ENCODE data around the gene NAGS. TPM values are rescaled to one million over a fixed set of nuclear protein-coding genes. Genes with fewer than 3 reads are reported as not detected.

The NAGS gene
- total RNA-seq, 1 experiment from 2014 or later = 3.7 TPM

DNA sequence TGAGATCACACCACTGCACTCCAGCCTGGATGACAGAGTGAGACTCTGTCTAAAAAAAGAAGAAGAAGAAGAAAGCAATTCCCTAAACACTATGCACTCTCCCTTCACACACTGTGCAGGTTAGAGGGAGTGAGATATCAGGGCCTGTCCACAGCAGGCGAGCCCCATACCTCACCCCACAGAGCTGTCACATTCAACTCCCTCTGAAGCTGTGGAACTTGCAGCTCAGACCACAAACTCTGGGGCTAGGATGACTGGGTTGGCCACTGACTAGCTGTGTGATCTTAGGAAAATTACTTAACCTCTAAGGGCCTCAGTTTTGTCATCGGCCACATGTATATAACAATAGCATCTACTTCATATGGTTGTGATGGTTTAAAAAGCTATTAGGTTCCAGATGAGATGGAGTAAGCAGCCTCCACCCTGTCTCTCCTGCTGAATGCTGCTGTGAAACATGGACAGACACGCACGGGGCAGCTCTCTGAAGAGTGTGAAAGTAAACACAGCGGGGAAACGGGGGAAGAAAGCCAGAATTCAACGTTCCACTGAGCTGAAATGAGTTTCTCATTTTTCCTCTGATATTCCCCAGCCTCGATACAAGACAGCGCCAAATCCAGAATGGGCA, 37.1 kb upstream of the NAGS start:
- H2BK15ac ChIP-seq (ENCODE audit: low read depth, low read length) = no peak overlapping the region
- H3K23ac ChIP-seq (ENCODE audit: insufficient read length, low read depth, low read length) = no peak overlapping the region
- H3K4me1 ChIP-seq (ENCODE audit: insufficient read depth, low read length) = no peaks in the 10 kb centered on the region
- no peak overlapping the region for H3K4me2 ChIP-seq (ENCODE audit: insufficient read depth, insufficient read length, low read length)
- Mint-ChIP-seq H3K9me3 (no peaks in the 10 kb centered on the region; a peak in 1 of 5 replicates), H3K4me1 (no peaks in the 10 kb centered on the region), H3K27ac (no peak overlapping the region), H3K4me3 (no peak overlapping the region), H3K27me3 (ENCODE audit: low read depth) (peaks cover 21% of the 10 kb centered on the region), H3K36me3 (ENCODE audit: insufficient read depth in 1 of 3, low read depth in 3 of 3) (no peaks in the 10 kb centered on the region)
- H3K9me3 ChIP-seq (ENCODE audit: control insufficient read depth, low read depth, low read length) = no peaks in the 10 kb centered on the region
- no peak overlapping the region for H3K4ac ChIP-seq (ENCODE audit: low read depth, low read length)
- no peak overlapping the region for H3K14ac ChIP-seq (ENCODE audit: insufficient read depth, low read length)
- H4K91ac ChIP-seq (ENCODE audit: insufficient read length, low read depth, low read length) = no peak overlapping the region
- H3K79me1 ChIP-seq (ENCODE audit: insufficient read depth, low read depth, low read length, poor library complexity, severe bottlenecking) = no peaks in the 10 kb centered on the region
- no peak overlapping the region for H2BK20ac ChIP-seq (ENCODE audit: low read depth, low read length, poor library complexity, severe bottlenecking)
- no peaks in the 10 kb centered on the region for H3K27me3 ChIP-seq (ENCODE audit: insufficient read depth, low read length)
- no peaks in the 10 kb centered on the region for H3K23me2 ChIP-seq (ENCODE audit: insufficient read length, low read depth, low read length, poor library complexity, severe bottlenecking)
- DNase-seq = no peak
- H4K20me1 ChIP-seq (ENCODE audit: control insufficient read depth, insufficient read depth, insufficient read length) = no peaks in the 10 kb centered on the region
- H3K9ac ChIP-seq (ENCODE audit: extremely low read depth, insufficient read length, low read length) = no peak overlapping the region
- H2AK5ac ChIP-seq (ENCODE audit: insufficient read length, low read length) = no peak overlapping the region
- no peak overlapping the region for H4K8ac ChIP-seq (replicated peaks; ENCODE audit: insufficient read length, low read depth, low read length)
- no CpG with 5 or more reads among the region's 9 CpGs for WGBS (ENCODE audit: extremely low coverage, insufficient read length, low lambda C conversion rate)
- no peak overlapping the region for H2BK120ac ChIP-seq (ENCODE audit: low read depth, low read length, poor library complexity, severe bottlenecking)
- no peak overlapping the region for H4K5ac ChIP-seq (ENCODE audit: insufficient read length, low read depth, low read length)
- no peaks in the 10 kb centered on the region for H3K79me2 ChIP-seq (ENCODE audit: insufficient read depth, low read length)
- no peak overlapping the region for H2BK5ac ChIP-seq (ENCODE audit: insufficient read length, low read length)
- H2BK12ac ChIP-seq (ENCODE audit: insufficient read length, low read depth, low read length) = no peak overlapping the region
- H3K56ac ChIP-seq (ENCODE audit: insufficient read length, low read depth, low read length) = no peak overlapping the region
- no peak overlapping the region for H3K27ac ChIP-seq (ENCODE audit: insufficient read length, low read depth, low read length)
- TF ChIP-seq, protein P1, sequence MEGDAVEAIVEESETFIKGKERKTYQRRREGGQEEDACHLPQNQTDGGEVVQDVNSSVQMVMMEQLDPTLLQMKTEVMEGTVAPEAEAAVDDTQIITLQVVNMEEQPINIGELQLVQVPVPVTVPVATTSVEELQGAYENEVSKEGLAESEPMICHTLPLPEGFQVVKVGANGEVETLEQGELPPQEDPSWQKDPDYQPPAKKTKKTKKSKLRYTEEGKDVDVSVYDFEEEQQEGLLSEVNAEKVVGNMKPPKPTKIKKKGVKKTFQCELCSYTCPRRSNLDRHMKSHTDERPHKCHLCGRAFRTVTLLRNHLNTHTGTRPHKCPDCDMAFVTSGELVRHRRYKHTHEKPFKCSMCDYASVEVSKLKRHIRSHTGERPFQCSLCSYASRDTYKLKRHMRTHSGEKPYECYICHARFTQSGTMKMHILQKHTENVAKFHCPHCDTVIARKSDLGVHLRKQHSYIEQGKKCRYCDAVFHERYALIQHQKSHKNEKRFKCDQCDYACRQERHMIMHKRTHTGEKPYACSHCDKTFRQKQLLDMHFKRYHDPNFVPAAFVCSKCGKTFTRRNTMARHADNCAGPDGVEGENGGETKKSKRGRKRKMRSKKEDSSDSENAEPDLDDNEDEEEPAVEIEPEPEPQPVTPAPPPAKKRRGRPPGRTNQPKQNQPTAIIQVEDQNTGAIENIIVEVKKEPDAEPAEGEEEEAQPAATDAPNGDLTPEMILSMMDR (conservative IDR thresholded peaks at IDR 0.05) = no peak
- no peak overlapping the region for H3T11ph ChIP-seq (ENCODE audit: low read length)
- H3K18ac ChIP-seq (ENCODE audit: insufficient read length, low read depth, low read length) = no peak overlapping the region
- H2AFZ ChIP-seq (ENCODE audit: low read length) = no peak overlapping the region
